PC-9 (cell line): ENCODE results near the gene GRAP. TPM values are rescaled to one million over a fixed set of nuclear protein-coding genes. Genes with fewer than 3 reads are reported as not detected.

Source experiments
- BruUV-seq: library from RNA; stranded (reverse); fragments of 400-500 nt; replicated peaks from 2 replicates; lab custom pipeline; 2021; lab: Mats Ljungman, UMichigan
- CTCF ChIA-PET: fragments of 300-600 bp; sonication (Branson Sonifier 250); formaldehyde crosslinking; loops from one replicate; lab custom pipeline; 2022; ENCODE audit warnings: antibody characterized with exemption; lab: Charles Lee
- POLR2A ChIA-PET: fragments of 300-600 bp; sonication (Branson Sonifier 250); formaldehyde crosslinking; loops from one replicate; lab custom pipeline; 2022; ENCODE audit warnings: antibody characterized with exemption; ENCODE audit not compliant: unreplicated experiment; lab: Charles Lee
- DNase-seq, 2 experiments: peaks; one replicate each; pipeline versions ENCODE4 v3.0.0 to v3.0.0-alpha.2; 2015 to 2022; ENCODE audit warnings: mixed read lengths in 1 of 2
- H2AFZ ChIP-seq: fragments of 200-600 bp; sonication (generic); 2 replicates; pipeline ENCODE4 v1.8.1; 2017; ENCODE audit warnings: antibody characterized with exemption
- H3F3A ChIP-seq: fragments of 200-600 bp; sonication (generic); 2 replicates; pipeline ENCODE4 v1.8.1; 2017; ENCODE audit warnings: antibody characterized with exemption, mild to moderate bottlenecking, low read depth; ENCODE audit not compliant: insufficient read depth
- H3K27ac ChIP-seq: fragments of 200-600 bp; sonication (generic); 2 replicates; pipeline ENCODE4 v1.6.1; 2016; ENCODE audit warnings: mixed run types
- H3K27me3 ChIP-seq: fragments of 200-600 bp; sonication (generic); 2 replicates; pipeline ENCODE4 v1.6.1; 2016; ENCODE audit warnings: low read depth, mixed run types; ENCODE audit not compliant: insufficient read depth
- H3K36me3 ChIP-seq: fragments of 200-600 bp; sonication (generic); 2 replicates; pipeline ENCODE4 v1.6.1; 2016; ENCODE audit warnings: low read depth, mixed run types
- H3K4me1 ChIP-seq: fragments of 200-600 bp; sonication (generic); replicated peaks from 2 replicates; pipeline ENCODE4 v1.6.1; 2016; ENCODE audit warnings: mixed run types; ENCODE audit not compliant: insufficient read depth
- H3K4me2 ChIP-seq: fragments of 200-600 bp; sonication (generic); 2 replicates; pipeline ENCODE4 v1.6.1; 2017; ENCODE audit warnings: mixed run types
- H3K4me3 ChIP-seq: fragments of 200-600 bp; sonication (generic); 2 replicates; pipeline ENCODE4 v1.6.1; 2016; ENCODE audit warnings: mixed run types
- H3K79me2 ChIP-seq: fragments of 200-600 bp; sonication (generic); 2 replicates; pipeline ENCODE4 v1.6.1; 2017; ENCODE audit warnings: low read depth, mixed run types
- H3K9me2 ChIP-seq: fragments of 200-600 bp; sonication (generic); 2 replicates; pipeline ENCODE4 v1.8.1; 2017; ENCODE audit warnings: mild to moderate bottlenecking; ENCODE audit not compliant: insufficient read depth
- H3K9me3 ChIP-seq: fragments of 200-600 bp; sonication (generic); 2 replicates; pipeline ENCODE4 v1.8.1; 2016; ENCODE audit warnings: low read depth; ENCODE audit not compliant: insufficient read depth
- H4K20me1 ChIP-seq: fragments of 200-600 bp; sonication (generic); 2 replicates; pipeline ENCODE4 v1.8.1; 2017; ENCODE audit not compliant: insufficient read depth
- CTCF ChIP-seq: fragments of 200-600 bp; sonication (generic); conservative IDR thresholded peaks from 2 replicates; pipeline ENCODE4 v1.6.1; 2017; ENCODE audit warnings: mixed run types, antibody characterized with exemption, mild to moderate bottlenecking, moderate library complexity
- EZH2 ChIP-seq: fragments of 200-600 bp; sonication (generic); IDR thresholded peaks from 2 replicates; pipeline ENCODE4 v1.8.0; 2017; ENCODE audit warnings: antibody characterized with exemption, low read depth
- intact Hi-C: fragments of 100-400 bp; cut with micrococcal nuclease; formaldehyde crosslinking; loops from one replicate; pipeline ENCODE4 v1.10.0; 2022; ENCODE audit not compliant: unreplicated experiment
- total RNA-seq: library from RNA; stranded (reverse); gene quantifications from 2 replicates; pipeline ENCODE4 v1.2.3, GENCODE V29; 2021

GRAP gene
- total RNA-seq, 1 experiment from 2014 or later: 0.48 TPM

DNA sequence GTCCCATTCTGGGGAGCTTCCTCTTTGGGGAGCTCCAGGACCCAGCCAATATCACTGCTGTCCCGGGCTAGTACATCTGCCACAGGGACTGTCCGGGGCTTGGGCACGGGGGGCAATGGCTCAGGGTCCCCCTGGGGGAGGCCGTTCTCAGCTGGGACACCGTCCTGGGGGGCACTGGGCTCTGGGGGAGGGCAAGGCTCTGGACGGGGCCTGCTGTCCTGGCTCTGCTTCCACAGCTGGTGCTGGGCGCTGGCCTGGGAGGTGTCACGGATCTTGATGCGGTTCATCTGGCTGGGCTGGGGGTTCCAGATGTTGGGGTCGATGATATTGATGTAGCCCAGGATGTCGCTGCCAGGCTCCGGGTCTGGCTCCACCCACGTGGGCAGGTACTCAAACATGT, 68.7 kb downstream of the GRAP start:
- Histone ChIP-seq H4K20me1 (peaks cover 9% of the 10 kb centered on the region), H3K9me2 (no peaks in the 10 kb centered on the region), H3K4me2 (no peak overlapping the region), H3K4me3 (no peak overlapping the region), H3K27me3 (no peaks in the 10 kb centered on the region), H3F3A (peaks cover 10% of the 10 kb centered on the region; the same call in 1 of the 2 replicates), H3K79me2 (no peaks in the 10 kb centered on the region), H3K36me3 (peaks cover 11% of the 10 kb centered on the region; the same call in 1 of the 2 replicates), H2AFZ (no peak overlapping the region), H3K27ac (no peak overlapping the region), H3K4me1 (peaks cover 12% of the 10 kb centered on the region), H3K9me3 (no peaks in the 10 kb centered on the region)
- BruUV-seq: no TSS peak
- ChIA-PET CTCF (no interaction called here), POLR2A (no interaction called here)
- TF ChIP-seq EZH2 (no peak), CTCF (no peak)
- intact Hi-C loops: no loop called here
- DNase-seq: no peak

DNA sequence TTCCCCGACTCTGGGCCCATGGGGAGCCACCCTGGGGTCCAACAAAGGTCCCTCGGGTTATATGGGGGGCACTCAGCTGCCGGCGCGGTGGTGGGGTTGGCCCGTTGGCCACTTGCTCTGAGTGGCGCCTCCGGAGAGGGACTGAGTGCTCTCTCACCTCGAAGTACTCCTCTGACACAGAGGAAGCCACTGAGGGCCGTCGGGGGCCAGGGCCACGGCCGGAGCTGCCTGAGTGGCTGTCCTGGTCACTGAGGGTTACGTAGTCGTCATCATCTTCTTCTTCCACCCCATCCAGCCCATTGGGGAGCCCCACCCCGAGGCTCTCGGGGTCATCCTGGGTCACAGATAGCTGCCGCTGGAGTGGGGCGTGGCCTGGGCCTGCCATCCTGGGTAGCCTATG, 69.1 kb downstream of the GRAP start:
- CTCF ChIA-PET: no interaction called here

DNA sequence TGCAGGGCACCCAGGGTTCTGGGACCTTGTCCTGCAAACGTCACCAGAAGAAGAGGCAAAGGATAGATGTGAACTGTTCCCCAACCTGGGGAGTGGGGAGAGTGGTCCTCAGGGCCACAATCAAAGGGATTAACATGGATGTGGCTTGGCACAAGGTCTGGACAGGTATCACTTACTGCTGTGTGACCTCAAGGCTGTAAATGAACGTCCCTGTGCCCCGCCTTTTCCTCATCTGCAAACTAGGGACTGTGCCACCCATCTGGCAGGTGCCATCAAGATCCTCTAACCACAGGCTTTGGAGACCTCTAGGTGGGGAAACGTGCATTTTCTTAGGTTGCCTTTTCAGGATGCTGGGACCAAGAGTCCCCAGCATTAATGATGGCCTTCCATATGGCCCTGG, 69.7 kb downstream of the GRAP start:
- Histone ChIP-seq H3K79me2 (no peaks in the 10 kb centered on the region), H3K27me3 (no peaks in the 10 kb centered on the region), H3F3A (peaks cover 9% of the 10 kb centered on the region; the same call in 1 of the 2 replicates), H3K36me3 (peaks cover 11% of the 10 kb centered on the region; the same call in 1 of the 2 replicates), H4K20me1 (peaks cover 4% of the 10 kb centered on the region; the same call in 1 of the 2 replicates), H3K27ac (no peak overlapping the region), H3K9me3 (no peaks in the 10 kb centered on the region), H3K4me1 (peaks cover 4% of the 10 kb centered on the region; the same call in 1 of the 2 replicates), H2AFZ (no peak overlapping the region), H3K4me2 (no peak overlapping the region), H3K9me2 (no peaks in the 10 kb centered on the region), H3K4me3 (no peak overlapping the region)
- CTCF ChIA-PET: no interaction called here
- DNase-seq: no peak
- TF ChIP-seq EZH2: no peak
- TF ChIP-seq CTCF: no peak
- no TSS peak for BruUV-seq
- intact Hi-C loops: no loop called here
- POLR2A ChIA-PET: no interaction called here

More for the DNA sequence above, 69.1 kb downstream of the GRAP start:
- no peak overlapping the region for H2AFZ ChIP-seq
- H4K20me1 ChIP-seq: peaks cover 5% of the 10 kb centered on the region
- H3F3A ChIP-seq: peaks cover 10% of the 10 kb centered on the region; the same call in 1 of the 2 replicates
- peaks cover 11% of the 10 kb centered on the region; the same call in 1 of the 2 replicates for H3K36me3 ChIP-seq
- no peaks in the 10 kb centered on the region for H3K79me2 ChIP-seq
- intact Hi-C loops: no loop called here
- H3K9me3 ChIP-seq: no peaks in the 10 kb centered on the region
- H3K9me2 ChIP-seq: no peaks in the 10 kb centered on the region
- no peak for DNase-seq
- TF ChIP-seq CTCF: no peak
- TF ChIP-seq EZH2: no peak
- H3K4me3 ChIP-seq: no peak overlapping the region
- no peaks in the 10 kb centered on the region for H3K27me3 ChIP-seq
- H3K4me1 ChIP-seq: peaks cover 10% of the 10 kb centered on the region
- H3K27ac ChIP-seq: no peak overlapping the region
- TSS peak; percentile 3 for BruUV-seq
- POLR2A ChIA-PET: no interaction called here
- no peak overlapping the region for H3K4me2 ChIP-seq
